Measurements from ENCODE around the gene MECP2. TPM values are rescaled to one million over a fixed set of nuclear protein-coding genes. Genes with fewer than 3 reads are reported as not detected.
"Not testable (repeated sequence)": the region's sequence is repeated elsewhere in the genome, so short reads cannot be mapped to it uniquely, and the experiment has no call there.

MECP2 gene
- total RNA-seq, 1 donor from 2014 or later: 58.8 TPM

- intact Hi-C loops (cut with micrococcal nuclease): no loop called here
- Mint-ChIP-seq H3K27ac (no peak overlapping the region), H3K4me3 (no peak overlapping the region), H3K9me3 (no peaks in the 10 kb centered on the region), H3K36me3 (ENCODE audit: low read depth) (no peaks in the 10 kb centered on the region), H3K4me1 (peaks cover 11% of the 10 kb centered on the region), H3K27me3 (no peaks in the 10 kb centered on the region)
- no peak for DNase-seq
Measured at GRCh38 chrX:153988493-153988892, 109.0 kb downstream of the MECP2 start.

- intact Hi-C loops (cut with micrococcal nuclease): no loop called here
- DNase-seq: peak; percentile 78
- Mint-ChIP-seq H3K36me3 (ENCODE audit: low read depth) (no peaks in the 10 kb centered on the region), H3K4me3 (peak overlapping the region; percentile 80), H3K27ac (peak overlapping the region; percentile 97), H3K27me3 (no peaks in the 10 kb centered on the region), H3K9me3 (no peaks in the 10 kb centered on the region), H3K4me1 (peaks cover 36% of the 10 kb centered on the region)
Measured at GRCh38 chrX:153984351-153985178, 113.0 kb downstream of the MECP2 start.

GRCh38 chrX:153983321-153983801, 114.2 kb downstream of the MECP2 start:
- Mint-ChIP-seq H3K27me3 (no peaks in the 10 kb centered on the region), H3K4me1 (peaks cover 34% of the 10 kb centered on the region), H3K9me3 (no peaks in the 10 kb centered on the region), H3K4me3 (peak overlapping the region; percentile 75), H3K27ac (peak overlapping the region; percentile 97), H3K36me3 (ENCODE audit: low read depth) (no peaks in the 10 kb centered on the region)
- DNase-seq: peak; percentile 59
- intact Hi-C loops (cut with micrococcal nuclease): no loop called here

- intact Hi-C loops (cut with micrococcal nuclease): loop anchor here (1.0 kb wide), 1 partner anchor 10 kb away; the partner anchor contains the start of gene TMEM187
- H3K27ac Mint-ChIP-seq: peak overlapping the region; percentile 97
- peaks cover 34% of the 10 kb centered on the region for H3K4me1 Mint-ChIP-seq
- no peaks in the 10 kb centered on the region for H3K9me3 Mint-ChIP-seq
- no peaks in the 10 kb centered on the region for H3K27me3 Mint-ChIP-seq
- H3K4me3 Mint-ChIP-seq: peak overlapping the region; percentile 75
- H3K36me3 Mint-ChIP-seq (ENCODE audit: low read depth): no peaks in the 10 kb centered on the region
- DNase-seq: peak; percentile 91
Measured at GRCh38 chrX:153981771-153982533, 115.6 kb downstream of the MECP2 start.

GRCh38 chrX:153981231-153981630, 116.3 kb downstream of the MECP2 start:
- DNase-seq: no peak
- no peaks in the 10 kb centered on the region for H3K27me3 Mint-ChIP-seq
- intact Hi-C loops (cut with micrococcal nuclease): loop anchor here (1.0 kb wide), 1 partner anchor 9 kb away; the partner anchor contains the start of gene TMEM187
- H3K4me3 Mint-ChIP-seq: peak overlapping the region; percentile 75
- H3K9me3 Mint-ChIP-seq: no peaks in the 10 kb centered on the region
- peak overlapping the region; percentile 97 for H3K27ac Mint-ChIP-seq
- no peaks in the 10 kb centered on the region for H3K36me3 Mint-ChIP-seq (ENCODE audit: low read depth)
- H3K4me1 Mint-ChIP-seq: peaks cover 34% of the 10 kb centered on the region

- peak overlapping the region; percentile 77 for H3K4me3 Mint-ChIP-seq
- H3K4me1 Mint-ChIP-seq: peaks cover 34% of the 10 kb centered on the region
- intact Hi-C loops (cut with micrococcal nuclease); H3K36me3 Mint-ChIP-seq (ENCODE audit: low read depth); H3K27me3 Mint-ChIP-seq; H3K9me3 Mint-ChIP-seq: not testable (repeated sequence)
- peak overlapping the region; percentile 88 for H3K27ac Mint-ChIP-seq
- DNase-seq: peak; percentile 72
Measured at GRCh38 chrX:153980394-153980793, 117.1 kb downstream of the MECP2 start.

- H3K36me3 Mint-ChIP-seq (ENCODE audit: low read depth): no peaks in the 10 kb centered on the region
- peaks cover 15% of the 10 kb centered on the region for H3K4me1 Mint-ChIP-seq
- H3K27me3 Mint-ChIP-seq: no peaks in the 10 kb centered on the region
- DNase-seq: no peak
- no peaks in the 10 kb centered on the region for H3K9me3 Mint-ChIP-seq
- H3K4me3 Mint-ChIP-seq: peak overlapping the region; percentile 90
- intact Hi-C loops (cut with micrococcal nuclease): loop anchor here (5.0 kb wide), 1 partner anchor 122 kb away; the partner anchor contains the start of gene MECP2
- peak overlapping the region; percentile 92 for H3K27ac Mint-ChIP-seq
Measured at GRCh38 chrX:153974726-153975286, 122.7 kb downstream of the MECP2 start.

- intact Hi-C loops (cut with micrococcal nuclease): loop anchor here (5.0 kb wide), 1 partner anchor 123 kb away; the partner anchor contains the start of gene MECP2
- peaks cover 5% of the 10 kb centered on the region for H3K36me3 Mint-ChIP-seq (ENCODE audit: low read depth)
- H3K4me3 Mint-ChIP-seq: peak overlapping the region; percentile 90
Measured at GRCh38 chrX:153974003-153974725, 123.4 kb downstream of the MECP2 start.

GRCh38 chrX:153973127-153974002, 124.2 kb downstream of the MECP2 start:
- H3K4me1 Mint-ChIP-seq: peaks cover 17% of the 10 kb centered on the region
- peak overlapping the region; percentile 98 for H3K27ac Mint-ChIP-seq
- peak overlapping the region; percentile 90 for H3K4me3 Mint-ChIP-seq
- H3K9me3 Mint-ChIP-seq: no peaks in the 10 kb centered on the region
- peak; percentile 60 for DNase-seq
- no peaks in the 10 kb centered on the region for H3K27me3 Mint-ChIP-seq
- intact Hi-C loops (cut with micrococcal nuclease): loop anchor here (5.0 kb wide), 1 partner anchor 124 kb away; the partner anchor contains the start of gene MECP2
- peaks cover 7% of the 10 kb centered on the region for H3K36me3 Mint-ChIP-seq (ENCODE audit: low read depth)

More at GRCh38 chrX:153974003-153974725, 123.4 kb downstream of the MECP2 start:
- Mint-ChIP-seq H3K27me3 (no peaks in the 10 kb centered on the region), H3K4me1 (peaks cover 17% of the 10 kb centered on the region), H3K9me3 (no peaks in the 10 kb centered on the region), H3K27ac (peak overlapping the region; percentile 92)
- DNase-seq: peak; percentile 59

GRCh38 chrX:153972368-153973126, 125.0 kb downstream of the MECP2 start, which contains the start of gene TMEM187:
Gene TMEM187, plus strand, starts transcription at chrX:153972754. Its CDS starts 9,309 bp downstream, at chrX:153982063.
- Mint-ChIP-seq H3K9me3 (no peaks in the 10 kb centered on the region), H3K4me3 (peak within 1 kb of the TSS; percentile 98), H3K27ac (peak within 1 kb of the TSS; percentile 100), H3K4me1 (peaks cover 23% of the 10 kb centered on the region), H3K27me3 (no peaks in the 10 kb centered on the region), H3K36me3 (ENCODE audit: low read depth) (peaks cover 13% of the 10 kb centered on the region)
- intact Hi-C loops (cut with micrococcal nuclease): loop anchor here (1.0 to 5.0 kb wide), 4 partner anchors 9 to 397 kb away; partner anchors contain the start of gene MECP2
- DNase-seq: peak; percentile 96

All from activated CD4-positive, alpha-beta T cell treated with anti-CD3 and anti-CD28 coated beads, Interleukin-2, amount 10 ng/mL, durations not matched to agents 24 days and 14 days (primary cell).